H9 (cell line): ENCODE data around the gene TTC23. TPM values are rescaled to one million over a fixed set of nuclear protein-coding genes. Genes with fewer than 3 reads are reported as not detected.

Experiments used
- DNase-seq: peaks from one replicate; pipeline ENCODE4 v3.0.0-alpha.2; 2017
- H2AFZ ChIP-seq: one replicate; pipeline ENCODE4 v1.6.1; 2013; ENCODE audit warnings: mild to moderate bottlenecking, low read length, control low read depth, moderate library complexity
- H2AK5ac ChIP-seq: 2 replicates; pipeline ENCODE4 v1.6.1; 2013; ENCODE audit warnings: low read length, control low read depth, mixed read lengths; ENCODE audit not compliant: insufficient read length
- H2BK120ac ChIP-seq: one replicate; pipeline ENCODE4 v1.6.1; 2013; ENCODE audit warnings: low read depth, mild to moderate bottlenecking, low read length, control low read depth, inconsistent platforms; ENCODE audit not compliant: poor library complexity, severe bottlenecking
- H2BK12ac ChIP-seq: 2 replicates; pipeline ENCODE4 v1.6.1; 2013; ENCODE audit warnings: low read length, control low read depth, mixed read lengths, low read depth; ENCODE audit not compliant: insufficient read length
- H2BK15ac ChIP-seq: 2 replicates; pipeline ENCODE4 v1.6.1; 2013; ENCODE audit warnings: low read depth, low read length, control low read depth
- H2BK20ac ChIP-seq: one replicate; pipeline ENCODE4 v1.6.1; 2013; ENCODE audit warnings: low read depth, mild to moderate bottlenecking, low read length, control low read depth, inconsistent platforms; ENCODE audit not compliant: poor library complexity, severe bottlenecking
- H2BK5ac ChIP-seq: 2 replicates; pipeline ENCODE4 v1.6.1; 2013; ENCODE audit warnings: low read length, control low read depth, mixed read lengths; ENCODE audit not compliant: insufficient read length
- H3K14ac ChIP-seq: 2 replicates; pipeline ENCODE4 v1.6.1; 2013; ENCODE audit warnings: low read length, control low read depth; ENCODE audit not compliant: insufficient read depth
- H3K18ac ChIP-seq: 2 replicates; pipeline ENCODE4 v1.6.1; 2013; ENCODE audit warnings: low read depth, mild to moderate bottlenecking, mixed read lengths, low read length, control low read depth; ENCODE audit not compliant: insufficient read length
- H3K23ac ChIP-seq: 2 replicates; pipeline ENCODE4 v1.6.1; 2013; ENCODE audit warnings: low read length, control low read depth, mixed read lengths, low read depth; ENCODE audit not compliant: insufficient read length
- H3K23me2 ChIP-seq: 2 replicates; pipeline ENCODE4 v1.6.1; 2013; ENCODE audit warnings: low read depth, mild to moderate bottlenecking, mixed read lengths, low read length, control low read depth; ENCODE audit not compliant: insufficient read length, poor library complexity, severe bottlenecking
- H3K27ac ChIP-seq: 2 replicates; pipeline ENCODE4 v1.5.1; 2013; ENCODE audit warnings: low read length, control low read depth, mixed read lengths, low read depth; ENCODE audit not compliant: insufficient read length
- H3K27me3 ChIP-seq: 2 replicates; pipeline ENCODE4 v1.6.1; 2013; ENCODE audit warnings: low read length, control low read depth, inconsistent platforms; ENCODE audit not compliant: insufficient read depth
- H3K4ac ChIP-seq: 2 replicates; pipeline ENCODE4 v1.6.1; 2013; ENCODE audit warnings: low read depth, mild to moderate bottlenecking, control low read depth, inconsistent platforms, low read length, moderate library complexity
- H3K4me1 ChIP-seq: 2 replicates; pipeline ENCODE4 v1.6.1; 2013; ENCODE audit warnings: low read length, control low read depth, inconsistent platforms; ENCODE audit not compliant: insufficient read depth
- H3K4me2 ChIP-seq: 2 replicates; pipeline ENCODE4 v1.6.1; 2013; ENCODE audit warnings: low read length, control low read depth, mixed read lengths; ENCODE audit not compliant: insufficient read length, insufficient read depth
- H3K56ac ChIP-seq: 2 replicates; pipeline ENCODE4 v1.6.1; 2013; ENCODE audit warnings: low read depth, mild to moderate bottlenecking, mixed read lengths, low read length, control low read depth; ENCODE audit not compliant: insufficient read length
- H3K79me1 ChIP-seq: 2 replicates; pipeline ENCODE4 v1.6.1; 2013; ENCODE audit warnings: low read depth, mild to moderate bottlenecking, moderate library complexity, low read length, control low read depth, inconsistent platforms; ENCODE audit not compliant: insufficient read depth, poor library complexity, severe bottlenecking
- H3K79me2 ChIP-seq: 2 replicates; pipeline ENCODE4 v1.6.1; 2013; ENCODE audit warnings: low read length, control low read depth, inconsistent platforms; ENCODE audit not compliant: insufficient read depth
- H3K9ac ChIP-seq: 2 replicates; pipeline ENCODE4 v1.6.1; 2013; ENCODE audit warnings: low read length, control low read depth, mixed read lengths; ENCODE audit not compliant: insufficient read length; ENCODE audit errors: extremely low read depth
- H3K9me3 ChIP-seq: one replicate; pipeline ENCODE4 v1.6.1; 2013; ENCODE audit warnings: low read depth, low read length, inconsistent platforms; ENCODE audit not compliant: control insufficient read depth
- H3T11ph ChIP-seq: one replicate; pipeline ENCODE4 v1.6.1; 2013; ENCODE audit warnings: mild to moderate bottlenecking, low read length, control low read depth, inconsistent platforms
- H4K20me1 ChIP-seq: one replicate; pipeline ENCODE4 v1.6.1; 2013; ENCODE audit not compliant: control insufficient read depth, insufficient read length, insufficient read depth
- H4K5ac ChIP-seq: 2 replicates; pipeline ENCODE4 v1.6.1; 2013; ENCODE audit warnings: low read depth, mild to moderate bottlenecking, mixed read lengths, low read length, control low read depth; ENCODE audit not compliant: insufficient read length
- H4K8ac ChIP-seq: replicated peaks from 2 replicates; pipeline ENCODE4 v1.6.1; 2013; ENCODE audit warnings: low read length, control low read depth, mixed read lengths, low read depth; ENCODE audit not compliant: insufficient read length
- H4K91ac ChIP-seq: 2 replicates; pipeline ENCODE4 v1.6.1; 2013; ENCODE audit warnings: low read depth, mild to moderate bottlenecking, moderate library complexity, mixed read lengths, low read length, control low read depth; ENCODE audit not compliant: insufficient read length
- H3K27ac Mint-ChIP-seq, 3 experiments: 2 replicates in 2 of 3; 3 replicates in 1 of 3; pipeline ENCODE4 v1.8.0; 2020 to 2021; ENCODE audit warnings: mixed read lengths in 3 of 3, mild to moderate bottlenecking in 1 of 3, moderate library complexity in 1 of 3
- H3K27me3 Mint-ChIP-seq: 2 replicates; pipeline ENCODE4 v1.8.0; 2021; ENCODE audit warnings: low read depth, mild to moderate bottlenecking, moderate library complexity, mixed read lengths
- H3K36me3 Mint-ChIP-seq, 3 experiments: 2 replicates in 2 of 3; 3 replicates in 1 of 3; pipeline ENCODE4 v1.8.0; 2020 to 2021; ENCODE audit warnings: low read depth in 3 of 3, mixed read lengths in 3 of 3; ENCODE audit not compliant: insufficient read depth in 1 of 3
- H3K4me1 Mint-ChIP-seq, 2 experiments: 2 replicates each; pipeline ENCODE4 v1.8.0; 2020; ENCODE audit warnings: mixed read lengths in 2 of 2
- H3K4me3 Mint-ChIP-seq, 2 experiments: 2 replicates in 1 of 2; 3 replicates in 1 of 2; pipeline ENCODE4 v1.8.0; 2020 to 2021; ENCODE audit warnings: mild to moderate bottlenecking in 2 of 2, mixed read lengths in 2 of 2, moderate library complexity in 1 of 2
- H3K9me3 Mint-ChIP-seq, 2 experiments: 2 replicates in 1 of 2; 3 replicates in 1 of 2; pipeline ENCODE4 v1.8.0; 2020; ENCODE audit warnings: mild to moderate bottlenecking in 2 of 2, mixed read lengths in 2 of 2, moderate library complexity in 1 of 2
- WGBS: extraction: QIAGEN DNeasy Blood & Tissue Kit; methylation state at CpG from one replicate; pipeline ENCODE4 v1.1.7; 2013; ENCODE audit warnings: missing lambda C conversion rate, low lambda C conversion rate, mixed read lengths; ENCODE audit not compliant: insufficient read length; ENCODE audit errors: extremely low coverage; 5-methylcytosine and 5-hydroxymethylcytosine counted together
- total RNA-seq: library from RNA; stranded (reverse); gene quantifications from 2 replicates; pipeline ENCODE4 v1.2.1, GENCODE V29; 2021
- TF ChIP-seq, protein P1 (sequence below): fragments of 200-600 bp; sonication (generic); conservative IDR thresholded peaks from 3 replicates; pipeline ENCODE4 v1.8.0; 2021; ENCODE audit warnings: antibody characterized with exemption, mild to moderate bottlenecking

The TTC23 gene
- total RNA-seq, 1 experiment from 2014 or later, result 14.3 TPM

DNA sequence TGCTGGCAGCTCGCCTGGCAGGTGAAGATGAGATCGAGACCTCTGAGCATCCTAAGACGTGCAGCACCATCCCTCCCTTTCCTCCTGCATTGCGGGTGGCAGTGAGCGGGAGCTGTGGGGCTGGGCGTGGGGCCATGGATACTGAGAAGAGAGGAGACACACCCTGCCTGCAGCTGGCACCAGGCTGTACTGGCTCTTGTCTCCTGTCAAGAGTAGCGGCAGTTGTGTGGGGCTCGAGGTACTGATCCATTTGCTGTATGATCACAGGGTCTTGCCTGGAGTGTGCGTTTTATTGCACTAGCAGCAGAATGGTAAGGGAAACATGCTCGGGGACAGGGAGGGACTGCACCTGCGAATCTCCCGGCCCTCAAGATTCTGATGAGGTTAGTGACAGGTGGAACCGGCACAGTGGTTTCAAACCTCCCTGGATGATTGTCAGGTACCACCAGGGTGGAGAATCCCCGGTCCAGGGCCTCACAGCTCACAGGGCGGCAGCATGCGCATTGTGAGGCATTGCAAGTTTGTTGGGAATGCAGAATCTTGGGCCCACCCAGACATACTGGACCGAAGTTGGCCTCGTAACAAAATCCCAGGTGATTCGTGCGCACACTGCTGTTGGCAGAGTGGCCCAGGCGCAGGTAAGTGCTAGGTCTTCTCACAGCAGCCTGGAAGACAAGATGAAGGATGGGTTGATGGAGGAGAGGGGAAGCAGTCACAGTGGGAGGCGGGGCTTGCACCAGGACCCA lies 130.4 kb downstream of the TTC23 start:
- H2BK15ac ChIP-seq, result no peak overlapping the region
- no CpG with 5 or more reads among the region's 22 CpGs for WGBS
- no peak overlapping the region for H3K18ac ChIP-seq
- Mint-ChIP-seq H3K36me3 (peaks cover 0 to 7% (median 7%) of the 10 kb centered on the region in 3 experiments; a peak in 5 of 7 replicates), H3K9me3 (no peaks in the 10 kb centered on the region), H3K27me3 (no peaks in the 10 kb centered on the region), H3K27ac (peak overlapping the region in 1 of 3 experiments; percentile 40; a peak in 1 of 7 replicates), H3K4me3 (no peak overlapping the region), H3K4me1 (peaks cover 18 to 19% of the 10 kb centered on the region in 2 experiments)
- no peak for DNase-seq
- H2BK120ac ChIP-seq, result no peak overlapping the region
- H2BK12ac ChIP-seq, result no peak overlapping the region
- H3T11ph ChIP-seq, result no peak overlapping the region
- TF ChIP-seq, protein P1, sequence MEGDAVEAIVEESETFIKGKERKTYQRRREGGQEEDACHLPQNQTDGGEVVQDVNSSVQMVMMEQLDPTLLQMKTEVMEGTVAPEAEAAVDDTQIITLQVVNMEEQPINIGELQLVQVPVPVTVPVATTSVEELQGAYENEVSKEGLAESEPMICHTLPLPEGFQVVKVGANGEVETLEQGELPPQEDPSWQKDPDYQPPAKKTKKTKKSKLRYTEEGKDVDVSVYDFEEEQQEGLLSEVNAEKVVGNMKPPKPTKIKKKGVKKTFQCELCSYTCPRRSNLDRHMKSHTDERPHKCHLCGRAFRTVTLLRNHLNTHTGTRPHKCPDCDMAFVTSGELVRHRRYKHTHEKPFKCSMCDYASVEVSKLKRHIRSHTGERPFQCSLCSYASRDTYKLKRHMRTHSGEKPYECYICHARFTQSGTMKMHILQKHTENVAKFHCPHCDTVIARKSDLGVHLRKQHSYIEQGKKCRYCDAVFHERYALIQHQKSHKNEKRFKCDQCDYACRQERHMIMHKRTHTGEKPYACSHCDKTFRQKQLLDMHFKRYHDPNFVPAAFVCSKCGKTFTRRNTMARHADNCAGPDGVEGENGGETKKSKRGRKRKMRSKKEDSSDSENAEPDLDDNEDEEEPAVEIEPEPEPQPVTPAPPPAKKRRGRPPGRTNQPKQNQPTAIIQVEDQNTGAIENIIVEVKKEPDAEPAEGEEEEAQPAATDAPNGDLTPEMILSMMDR, result no peak
- no peaks in the 10 kb centered on the region for H4K20me1 ChIP-seq
- H2AFZ ChIP-seq, result no peak overlapping the region
- no peak overlapping the region for H3K23ac ChIP-seq
- H3K79me1 ChIP-seq, result no peaks in the 10 kb centered on the region
- H4K5ac ChIP-seq, result no peak overlapping the region
- H4K91ac ChIP-seq, result no peak overlapping the region
- no peak overlapping the region for H3K4ac ChIP-seq
- H3K27me3 ChIP-seq, result no peaks in the 10 kb centered on the region
- no peak overlapping the region for H2BK20ac ChIP-seq
- no peak overlapping the region for H3K27ac ChIP-seq
- no peak overlapping the region for H2AK5ac ChIP-seq
- no peaks in the 10 kb centered on the region for H3K79me2 ChIP-seq
- H3K9me3 ChIP-seq, result no peaks in the 10 kb centered on the region
- H3K23me2 ChIP-seq, result no peaks in the 10 kb centered on the region
- H4K8ac ChIP-seq, result no peak overlapping the region
- H3K14ac ChIP-seq, result no peak overlapping the region
- no peak overlapping the region for H3K9ac ChIP-seq
- H3K56ac ChIP-seq, result no peak overlapping the region
- H3K4me1 ChIP-seq, result no peaks in the 10 kb centered on the region; the same call in 1 of the 2 replicates
- no peak overlapping the region for H3K4me2 ChIP-seq
- no peak overlapping the region for H2BK5ac ChIP-seq
